ENCODE data around the gene CD69.

DNA sequence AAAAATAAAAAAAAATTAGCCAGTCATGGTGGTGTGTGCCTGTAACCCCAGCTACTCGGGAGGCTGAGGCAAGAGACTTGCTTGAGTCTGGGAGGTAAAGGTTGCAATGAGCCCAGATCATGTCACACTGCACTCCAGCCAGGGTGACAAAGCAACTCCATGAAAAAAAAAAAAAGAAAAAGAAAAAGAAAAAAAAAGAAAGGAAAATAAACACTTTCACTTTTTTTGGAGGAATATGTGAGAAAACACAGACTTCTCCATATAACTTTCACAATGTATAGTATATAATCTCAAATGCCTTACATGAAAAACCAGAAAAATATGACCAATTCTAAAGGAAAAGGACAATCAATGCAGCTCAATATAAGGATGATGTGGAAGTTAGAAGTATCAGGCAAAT is 36.7 kb downstream of the CD69 start:
- TF ChIP-seq POLR2A (IDR thresholded peaks at IDR 0.05; ENCODE audit: low read length) (no peak), GATA1 (IDR thresholded peaks at IDR 0.05; ENCODE audit: low read depth, low read length) (no peak)

All from erythroblast (primary cell).